IPS-18c (cell line): ENCODE results near the gene NELFB.
A peak's percentile ranks its signal among the peaks of the same experiment; 100 is the strongest.

Experiments used
- H3K4me3 ChIP-seq: 2 replicates; pipeline ENCODE4 v1.7.0; 2013; ENCODE audit warnings: low read depth, mild to moderate bottlenecking, low read length, moderate library complexity; ENCODE audit not compliant: insufficient read depth
- H3K9me3 ChIP-seq: one replicate; pipeline ENCODE4 v1.6.1; 2013; ENCODE audit warnings: mild to moderate bottlenecking, low read length, moderate library complexity; ENCODE audit not compliant: control insufficient read depth, insufficient read depth

The NELFB gene

GRCh38 chr9:137271696-137272076 lies 16.6 kb downstream of the NELFB start:
- H3K9me3 ChIP-seq = no peaks in the 10 kb centered on the region
- H3K4me3 ChIP-seq = no peak overlapping the region

- Histone ChIP-seq H3K4me3 (no peak overlapping the region), H3K9me3 (no peaks in the 10 kb centered on the region)
These were observed 17.3 kb downstream of the NELFB start for GRCh38 chr9:137272241-137273094.

GRCh38 chr9:137273095-137273490 lies 18.0 kb downstream of the NELFB start:
- H3K9me3 ChIP-seq = no peaks in the 10 kb centered on the region
- no peak overlapping the region for H3K4me3 ChIP-seq

- H3K4me3 ChIP-seq = no peak overlapping the region
- H3K9me3 ChIP-seq = no peaks in the 10 kb centered on the region
These were observed 18.6 kb downstream of the NELFB start for GRCh38 chr9:137273611-137274320.

- H3K9me3 ChIP-seq = no peaks in the 10 kb centered on the region
- no peak overlapping the region for H3K4me3 ChIP-seq
These were observed 20.1 kb downstream of the NELFB start for GRCh38 chr9:137275203-137275587.

- Histone ChIP-seq H3K9me3 (no peaks in the 10 kb centered on the region), H3K4me3 (no peak overlapping the region)
These were observed 20.7 kb downstream of the NELFB start for GRCh38 chr9:137275588-137276472.

- Histone ChIP-seq H3K4me3 (peak overlapping the region; percentile 24), H3K9me3 (no peaks in the 10 kb centered on the region)
These were observed 21.6 kb downstream of the NELFB start for GRCh38 chr9:137276473-137277328.

- peak within 1 kb of the TSS; percentile 38 for H3K4me3 ChIP-seq
- H3K9me3 ChIP-seq = no peaks in the 10 kb centered on the region
These were observed 22.4 kb downstream of the NELFB start, which contains the start of gene TOR4A for GRCh38 chr9:137277329-137278041. Gene TOR4A (plus strand): TSS chr9:137277726. CDS start chr9:137278690, 964 bp downstream.

GRCh38 chr9:137278061-137278701 lies 23.1 kb downstream of the NELFB start:
- Histone ChIP-seq H3K4me3 (peak overlapping the region; percentile 38), H3K9me3 (no peaks in the 10 kb centered on the region)

- no peaks in the 10 kb centered on the region for H3K9me3 ChIP-seq
- H3K4me3 ChIP-seq = peak overlapping the region; percentile 24; the same call in 1 of the 2 replicates
These were observed 23.9 kb downstream of the NELFB start for GRCh38 chr9:137278721-137279711.

GRCh38 chr9:137279741-137280473 lies 24.8 kb downstream of the NELFB start:
- H3K4me3 ChIP-seq = no peak overlapping the region
- no peaks in the 10 kb centered on the region for H3K9me3 ChIP-seq

GRCh38 chr9:137280474-137281344 lies 25.6 kb downstream of the NELFB start:
- Histone ChIP-seq H3K4me3 (peak overlapping the region; percentile 58), H3K9me3 (no peaks in the 10 kb centered on the region)
